PC-3 (cell line): ENCODE data around the gene CCDC167. TPM values are rescaled to one million over a fixed set of nuclear protein-coding genes. Genes with fewer than 3 reads are reported as not detected.

Experiments used
- ATAC-seq: fragments of 200-7000 bp; cut with Tn5 transposase; 2 replicates; pipeline ENCODE4 v1.9.1; 2020; ENCODE audit warnings: mild to moderate bottlenecking, moderate library complexity
- BruUV-seq: library from RNA; stranded (reverse); fragments of 400-500 nt; replicated peaks from 2 replicates; lab custom pipeline; 2021; lab: Mats Ljungman, UMichigan
- CTCF ChIA-PET: fragments of 300-600 bp; sonication (Branson Sonifier 250); formaldehyde crosslinking; loops from one replicate; lab custom pipeline; 2022; ENCODE audit warnings: antibody characterized with exemption; lab: Charles Lee
- POLR2A ChIA-PET: fragments of 300-600 bp; sonication (Branson Sonifier 250); formaldehyde crosslinking; loops from one replicate; lab custom pipeline; 2022; ENCODE audit warnings: antibody characterized with exemption; ENCODE audit not compliant: unreplicated experiment; lab: Charles Lee
- DNase-seq: peaks from one replicate; pipeline ENCODE4 v3.0.0-alpha.2; 2015
- H2AFZ ChIP-seq: fragments of 300-600 bp; sonication (generic); 2 replicates; pipeline ENCODE4 v1.6.0; 2016; ENCODE audit warnings: antibody characterized with exemption, low read length
- H3F3A ChIP-seq: fragments of 300-600 bp; sonication (generic); one replicate; pipeline ENCODE4 v1.6.0; 2017; ENCODE audit warnings: antibody characterized with exemption, low read length, control low read depth, mild to moderate bottlenecking; ENCODE audit not compliant: unreplicated experiment
- H3K27ac ChIP-seq: fragments of 300-600 bp; sonication (generic); 2 replicates; pipeline ENCODE4 v1.5.1; 2016; ENCODE audit warnings: mild to moderate bottlenecking, low read length
- H3K27me3 ChIP-seq: fragments of 300-600 bp; sonication (generic); 2 replicates; pipeline ENCODE4 v1.6.1; 2016; ENCODE audit warnings: low read length, mixed read lengths
- H3K36me3 ChIP-seq: fragments of 300-600 bp; sonication (generic); 2 replicates; pipeline ENCODE4 v1.6.1; 2016; ENCODE audit warnings: low read depth, mixed run types, low read length, mixed read lengths
- H3K4me1 ChIP-seq: fragments of 300-600 bp; sonication (generic); 2 replicates; pipeline ENCODE4 v1.5.1; 2016; ENCODE audit warnings: low read length; ENCODE audit not compliant: insufficient read depth
- H3K4me2 ChIP-seq: fragments of 300-600 bp; sonication (generic); 2 replicates; pipeline ENCODE4 v1.6.0; 2016; ENCODE audit warnings: low read length
- H3K4me3 ChIP-seq: fragments of 300-600 bp; sonication (generic); 2 replicates; pipeline ENCODE4 v1.5.1; 2016; ENCODE audit warnings: mild to moderate bottlenecking, low read length, mixed read lengths
- H3K79me2 ChIP-seq: fragments of 300-600 bp; sonication (generic); 2 replicates; pipeline ENCODE4 v1.6.1; 2017; ENCODE audit warnings: low read length, mixed read lengths
- H3K9ac ChIP-seq: fragments of 300-600 bp; sonication (generic); 2 replicates; pipeline ENCODE4 v1.6.0; 2016; ENCODE audit warnings: mild to moderate bottlenecking, low read length
- H3K9me2 ChIP-seq: fragments of 300-600 bp; sonication (generic); replicated peaks from 2 replicates; pipeline ENCODE4 v1.6.1; 2016; ENCODE audit warnings: mixed run types, low read length, mixed read lengths
- H3K9me3 ChIP-seq: fragments of 300-600 bp; sonication (generic); 2 replicates; pipeline ENCODE4 v1.6.1; 2016; ENCODE audit warnings: low read length, mixed read lengths
- H4K20me1 ChIP-seq: fragments of 300-600 bp; sonication (generic); 2 replicates; pipeline ENCODE4 v1.6.1; 2016; ENCODE audit warnings: low read length, mixed read lengths
- CTCF ChIP-seq: fragments of 300-600 bp; sonication (generic); conservative IDR thresholded peaks from 2 replicates; pipeline ENCODE4 v1.5.1; 2017; ENCODE audit warnings: antibody characterized with exemption, low read depth, mild to moderate bottlenecking, low read length
- EZH2 ChIP-seq: fragments of 300-600 bp; sonication (generic); IDR thresholded peaks from one replicate; pipeline ENCODE4 v1.6.1; 2017; ENCODE audit warnings: antibody characterized with exemption, mild to moderate bottlenecking, low read length; ENCODE audit not compliant: unreplicated experiment
- EZH2phosphoT487 ChIP-seq: fragments of 300-600 bp; sonication (generic); IDR thresholded peaks from 2 replicates; pipeline ENCODE4 v1.6.1; 2018; ENCODE audit warnings: mild to moderate bottlenecking, antibody characterized with exemption, low read length, borderline replicate concordance
- intact Hi-C: fragments of 100-400 bp; cut with micrococcal nuclease; formaldehyde crosslinking; loops from 2 replicates; pipeline ENCODE4 v1.9.0; 2023
- total RNA-seq: library from RNA; depleted of rRNA; stranded (reverse); fragments of >200 nt; gene quantifications from 2 replicates; pipeline ENCODE4 v1.2.3, GENCODE V29; 2014

The CCDC167 gene
- total RNA-seq, 1 experiment from 2014 or later = 56.9 TPM

GRCh38 chr6:37492236-37492972 is 7.3 kb downstream of the CCDC167 start:
- no peak overlapping the region for H3K4me2 ChIP-seq
- intact Hi-C loops = no loop called here
- ChIA-PET CTCF (no interaction called here), POLR2A (no interaction called here)
- no peaks in the 10 kb centered on the region for H3F3A ChIP-seq
- no peaks in the 10 kb centered on the region for H3K79me2 ChIP-seq
- no peak overlapping the region for H2AFZ ChIP-seq
- no peaks in the 10 kb centered on the region for H3K9me3 ChIP-seq
- H3K36me3 ChIP-seq = no peaks in the 10 kb centered on the region
- no peak overlapping the region for H3K27ac ChIP-seq
- no peaks in the 10 kb centered on the region for H3K4me1 ChIP-seq
- no peak overlapping the region for H3K9ac ChIP-seq
- DNase-seq (no peak), ATAC-seq (no peak)
- H3K4me3 ChIP-seq = no peak overlapping the region
- H4K20me1 ChIP-seq = no peaks in the 10 kb centered on the region
- H3K9me2 ChIP-seq = no peaks in the 10 kb centered on the region
- H3K27me3 ChIP-seq = no peaks in the 10 kb centered on the region
- TF ChIP-seq EZH2 (no peak), EZH2phosphoT487 (no peak), CTCF (no peak)
- BruUV-seq = no TSS peak

- no peaks in the 10 kb centered on the region for H3K4me1 ChIP-seq
- TF ChIP-seq EZH2phosphoT487 (no peak), EZH2 (no peak), CTCF (no peak)
- ATAC-seq (no peak), DNase-seq (no peak)
- H4K20me1 ChIP-seq = no peaks in the 10 kb centered on the region
- H3F3A ChIP-seq = no peaks in the 10 kb centered on the region
- H3K27me3 ChIP-seq = no peaks in the 10 kb centered on the region
- no peaks in the 10 kb centered on the region for H3K36me3 ChIP-seq
- H3K9ac ChIP-seq = no peak overlapping the region
- ChIA-PET POLR2A (no interaction called here), CTCF (no interaction called here)
- BruUV-seq = no TSS peak
- no peaks in the 10 kb centered on the region for H3K9me3 ChIP-seq
- H3K79me2 ChIP-seq = no peaks in the 10 kb centered on the region
- no peak overlapping the region for H3K4me3 ChIP-seq
- no peak overlapping the region for H2AFZ ChIP-seq
- H3K27ac ChIP-seq = no peak overlapping the region
- H3K9me2 ChIP-seq = no peaks in the 10 kb centered on the region
- H3K4me2 ChIP-seq = no peak overlapping the region
- intact Hi-C loops = no loop called here
These were observed 7.9 kb downstream of the CCDC167 start for GRCh38 chr6:37491830-37492208.

- H3F3A ChIP-seq = no peaks in the 10 kb centered on the region
- no peak overlapping the region for H3K27ac ChIP-seq
- intact Hi-C loops = no loop called here
- H4K20me1 ChIP-seq = no peaks in the 10 kb centered on the region
- no peak overlapping the region for H3K4me3 ChIP-seq
- no peak for DNase-seq
- ATAC-seq = 0 out of 2 replicates have a peak, but pooled peaks have one; percentile 13
- no TSS peak for BruUV-seq
- H3K36me3 ChIP-seq = no peaks in the 10 kb centered on the region
- TF ChIP-seq EZH2phosphoT487 (no peak), CTCF (no peak), EZH2 (no peak)
- no peak overlapping the region for H2AFZ ChIP-seq
- CTCF ChIA-PET = no interaction called here
- no peak overlapping the region for H3K9ac ChIP-seq
- no peaks in the 10 kb centered on the region for H3K27me3 ChIP-seq
- no peak overlapping the region for H3K4me2 ChIP-seq
- H3K9me2 ChIP-seq = no peaks in the 10 kb centered on the region
- no peaks in the 10 kb centered on the region for H3K79me2 ChIP-seq
- H3K9me3 ChIP-seq = no peaks in the 10 kb centered on the region
- no peaks in the 10 kb centered on the region for H3K4me1 ChIP-seq
- POLR2A ChIA-PET = no interaction called here
These were observed 8.4 kb downstream of the CCDC167 start for GRCh38 chr6:37491171-37491829.
